SK-N-DZ (cell line): ENCODE data around the gene NOS1.
"Not testable (repeated sequence)": the region's sequence is repeated elsewhere in the genome, so short reads cannot be mapped to it uniquely, and the experiment has no call there.

Source experiments
- DNase-seq: peaks from one replicate; pipeline ENCODE4 v3.0.0-alpha.2; 2015; ENCODE audit warnings: low spot score

The NOS1 gene

GRCh38 chr12:117210266-117210918 lies 151.0 kb downstream of the NOS1 start:
- no peak for DNase-seq

- no peak for DNase-seq
Measured at GRCh38 chr12:117209626-117210025, 151.8 kb downstream of the NOS1 start.

GRCh38 chr12:117208811-117209455 lies 152.5 kb downstream of the NOS1 start:
- no peak for DNase-seq

GRCh38 chr12:117208206-117208605 lies 153.2 kb downstream of the NOS1 start:
- no peak for DNase-seq

- DNase-seq: no peak
Measured at GRCh38 chr12:117207675-117208074, 153.8 kb downstream of the NOS1 start.

- no peak for DNase-seq
Measured at GRCh38 chr12:117202556-117202955, 158.9 kb downstream of the NOS1 start.

- DNase-seq: no peak
Measured at GRCh38 chr12:117202033-117202432, 159.4 kb downstream of the NOS1 start.

- not testable (repeated sequence) for DNase-seq
Measured at GRCh38 chr12:117199956-117200744, 161.3 kb downstream of the NOS1 start.

GRCh38 chr12:117196334-117196733 lies 165.1 kb downstream of the NOS1 start:
- DNase-seq: not testable (repeated sequence)

- not testable (repeated sequence) for DNase-seq
Measured at GRCh38 chr12:117195027-117195426, 166.4 kb downstream of the NOS1 start.

GRCh38 chr12:117193903-117194302 lies 167.5 kb downstream of the NOS1 start:
- DNase-seq: no peak

- not testable (repeated sequence) for DNase-seq
Measured at GRCh38 chr12:117192581-117192980, 168.8 kb downstream of the NOS1 start.

GRCh38 chr12:117192057-117192456 lies 169.4 kb downstream of the NOS1 start:
- DNase-seq: no peak

- peak; percentile 88 for DNase-seq
Measured at GRCh38 chr12:117190210-117190781, 171.1 kb downstream of the NOS1 start, which contains the start of gene FBXO21. Gene FBXO21, minus strand, starts transcription at chr12:117190470. Its CDS starts 14 bp downstream, at chr12:117190456.

GRCh38 chr12:117189725-117190209 lies 171.7 kb downstream of the NOS1 start:
- peak; percentile 37 for DNase-seq

- no peak for DNase-seq
Measured at GRCh38 chr12:117188961-117189724, 172.3 kb downstream of the NOS1 start.

- DNase-seq: no peak
Measured at GRCh38 chr12:117188121-117188665, 173.2 kb downstream of the NOS1 start.

GRCh38 chr12:117187421-117187820 lies 174.0 kb downstream of the NOS1 start:
- DNase-seq: no peak

GRCh38 chr12:117182866-117183265 lies 178.6 kb downstream of the NOS1 start:
- DNase-seq: no peak

- DNase-seq: not testable (repeated sequence)
Measured at GRCh38 chr12:117181468-117181843, 180.0 kb downstream of the NOS1 start.
